Suprapubic skin (tissue), 3 donors: ENCODE measurements around the gene POC1B.

Experiments
- CTCF ChIP-seq, 2 donors: fragments of 200-600 bp in 1 of 2; fragments of 450-650 bp in 1 of 2; sonication (generic) in 1 of 2; IDR thresholded peaks; one replicate each; pipeline ENCODE4 v1.5.1; 2016 to 2019; ENCODE audit warnings: antibody characterized with exemption in 2 of 2, mild to moderate bottlenecking in 1 of 2, moderate library complexity in 1 of 2
- EP300 ChIP-seq: sonication (generic); formaldehyde crosslinking; IDR thresholded peaks from one replicate; pipeline ENCODE4 v1.6.1; 2017; ENCODE audit warnings: antibody characterized with exemption
- POLR2A ChIP-seq, 2 donors: fragments of 450-650 bp; IDR thresholded peaks; one replicate each; pipeline ENCODE4 v1.6.1; 2017; ENCODE audit warnings: antibody characterized with exemption in 2 of 2, mild to moderate bottlenecking in 2 of 2, moderate library complexity in 2 of 2

- no peak for TF ChIP-seq POLR2A (IDR thresholded peaks at IDR 0.05)
- no peak for TF ChIP-seq EP300
- no peak for TF ChIP-seq CTCF (IDR thresholded peaks at IDR 0.05)
These were observed 143.5 kb downstream of the POC1B start for GRCh38 chr12:89382328-89382727.
